Measurements from ENCODE around the gene TM4SF4.
"Not testable (repeated sequence)": the region's sequence is repeated elsewhere in the genome, so short reads cannot be mapped to it uniquely, and the experiment has no call there.

The TM4SF4 gene

GRCh38 chr3:149474250-149474817 lies at the start of gene TM4SF4:
TSS of gene TM4SF4 (plus strand) at chr3:149474697. CDS start at chr3:149474878, 181 bp downstream.
- DNase-seq = no peak

GRCh38 chr3:149424918-149425317 lies 49.6 kb upstream of the TM4SF4 start:
- no peak for DNase-seq

GRCh38 chr3:149426325-149426724 lies 48.2 kb upstream of the TM4SF4 start:
- no peak for DNase-seq

- no peak for DNase-seq
Measured at GRCh38 chr3:149428087-149428486, 46.4 kb upstream of the TM4SF4 start.

GRCh38 chr3:149430216-149430615 lies 44.3 kb upstream of the TM4SF4 start:
- no peak for DNase-seq

- no peak for DNase-seq
Measured at GRCh38 chr3:149432149-149432548, 42.3 kb upstream of the TM4SF4 start.

- DNase-seq = no peak
Measured at GRCh38 chr3:149435996-149436885, 38.3 kb upstream of the TM4SF4 start.

GRCh38 chr3:149437286-149437685 lies 37.2 kb upstream of the TM4SF4 start:
- no peak for DNase-seq

- no peak for DNase-seq
Measured at GRCh38 chr3:149437710-149438109, 36.8 kb upstream of the TM4SF4 start.

GRCh38 chr3:149438981-149439380 lies 35.5 kb upstream of the TM4SF4 start:
- DNase-seq = no peak

GRCh38 chr3:149441642-149442041 lies 32.9 kb upstream of the TM4SF4 start:
- DNase-seq = no peak

GRCh38 chr3:149442043-149442442 lies 32.5 kb upstream of the TM4SF4 start:
- no peak for DNase-seq

GRCh38 chr3:149442851-149443544 lies 31.5 kb upstream of the TM4SF4 start:
- DNase-seq = peak; percentile 92

GRCh38 chr3:149443545-149443912 lies 31.0 kb upstream of the TM4SF4 start:
- no peak for DNase-seq

GRCh38 chr3:149444867-149445266 lies 29.6 kb upstream of the TM4SF4 start:
- DNase-seq = not testable (repeated sequence)

- DNase-seq = peak; percentile 93
Measured at GRCh38 chr3:149448331-149448831, 26.1 kb upstream of the TM4SF4 start.

GRCh38 chr3:149449182-149449581 lies 25.3 kb upstream of the TM4SF4 start:
- DNase-seq = no peak

- DNase-seq = peak; percentile 61
Measured at GRCh38 chr3:149449799-149450198, 24.7 kb upstream of the TM4SF4 start.

- DNase-seq = no peak
Measured at GRCh38 chr3:149450281-149450680, 24.2 kb upstream of the TM4SF4 start.

- no peak for DNase-seq
Measured at GRCh38 chr3:149452036-149452435, 22.5 kb upstream of the TM4SF4 start.

- no peak for DNase-seq
Measured at GRCh38 chr3:149453140-149453805, 21.2 kb upstream of the TM4SF4 start.

GRCh38 chr3:149454746-149455145 lies 19.8 kb upstream of the TM4SF4 start:
- DNase-seq = peak; percentile 75

GRCh38 chr3:149455366-149455765 lies 19.1 kb upstream of the TM4SF4 start:
- DNase-seq = no peak

All from fibroblast of skin of right biceps (primary cell).